KOPT-K1 (cell line): Measurements from ENCODE around the gene TRIO.

ENCODE experiments used
- H3K27ac ChIP-seq: fragments of 200-600 bp; sonication (generic); 2 replicates; pipeline ENCODE4 v1.5.1; 2016; ENCODE audit warnings: antibody characterized with exemption, mild to moderate bottlenecking, low read depth, low read length; ENCODE audit not compliant: poor library complexity, severe bottlenecking
- H3K36me3 ChIP-seq: fragments of 200-600 bp; sonication (generic); 2 replicates; pipeline ENCODE4 v1.5.1; 2017; ENCODE audit warnings: antibody characterized with exemption, mild to moderate bottlenecking, low read length, moderate library complexity; ENCODE audit not compliant: insufficient read depth
- H3K9me3 ChIP-seq: fragments of 200-600 bp; sonication (generic); 2 replicates; pipeline ENCODE4 v1.5.1; 2017; ENCODE audit warnings: antibody characterized with exemption, low read length, mild to moderate bottlenecking; ENCODE audit not compliant: insufficient read depth, poor library complexity, severe bottlenecking

TRIO gene

DNA sequence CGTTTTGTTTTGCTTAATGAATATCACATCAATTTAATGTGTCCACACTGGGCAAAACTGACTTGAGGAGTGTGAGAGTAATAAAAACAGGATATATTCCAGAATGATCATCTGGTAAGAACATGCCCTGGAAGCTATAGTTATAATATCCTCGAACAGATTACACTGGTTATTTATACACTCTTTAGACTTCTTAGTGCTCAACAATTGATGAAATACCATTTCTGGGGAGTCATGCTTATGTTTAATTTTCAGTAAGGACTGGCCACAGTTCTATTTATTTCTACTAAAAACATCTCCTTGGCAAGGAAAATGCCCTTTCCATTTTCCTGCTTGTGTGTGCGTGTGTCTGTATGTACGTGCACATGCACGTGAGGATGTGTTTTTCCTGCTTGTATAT is 205.0 kb downstream of the TRIO start:
- no peaks in the 10 kb centered on the region for H3K36me3 ChIP-seq
- no peaks in the 10 kb centered on the region for H3K9me3 ChIP-seq
- no peak overlapping the region for H3K27ac ChIP-seq

DNA sequence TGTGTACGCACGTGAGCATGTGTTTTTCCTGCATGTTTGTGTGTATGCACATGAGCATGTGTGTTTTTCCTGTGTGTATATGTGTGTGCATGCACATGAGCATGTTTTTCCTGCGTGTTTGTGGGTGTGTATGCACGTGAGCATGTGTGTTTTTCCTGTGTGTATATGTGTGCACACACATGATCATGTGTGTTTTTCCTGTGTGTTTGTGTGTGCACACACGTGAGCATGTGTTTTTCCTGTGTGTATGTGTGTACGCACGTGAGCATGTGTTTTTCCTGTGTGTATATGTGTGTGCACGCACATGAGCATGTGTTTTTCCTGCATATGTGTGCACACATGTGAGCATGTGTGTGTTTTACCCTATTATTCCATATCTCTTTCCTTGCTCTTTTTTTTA is 205.9 kb downstream of the TRIO start:
- Histone ChIP-seq H3K27ac (no peak overlapping the region), H3K36me3 (no peaks in the 10 kb centered on the region)

DNA sequence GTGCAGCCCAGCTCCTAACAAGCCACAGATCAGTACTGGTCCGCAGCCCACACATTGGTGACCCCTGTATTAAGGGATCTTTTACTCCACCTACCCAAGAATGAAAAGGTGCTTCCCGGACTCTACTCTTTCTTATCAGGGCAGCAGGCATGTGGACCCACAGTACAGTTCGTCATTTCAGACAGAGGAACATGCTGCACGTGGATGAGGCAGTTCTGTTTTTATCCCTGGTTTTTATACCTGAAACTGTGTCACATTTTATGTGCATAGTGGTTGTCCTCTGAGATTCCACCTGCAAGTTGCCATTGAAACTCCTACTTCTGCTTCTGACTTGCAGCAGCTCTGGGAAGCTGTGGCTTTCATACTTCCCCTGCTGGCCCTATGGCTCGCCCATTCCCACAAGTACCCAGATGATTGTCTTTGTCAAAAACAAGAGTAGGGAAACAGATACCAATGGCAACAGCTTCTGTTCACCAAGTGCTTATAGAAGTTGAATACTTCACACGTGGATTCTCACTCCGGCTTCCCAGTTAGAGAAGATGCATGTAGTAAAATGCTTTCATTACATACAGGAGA is 208.0 kb downstream of the TRIO start:
- H3K27ac ChIP-seq, result no peak overlapping the region
- H3K9me3 ChIP-seq, result no peaks in the 10 kb centered on the region
- H3K36me3 ChIP-seq, result no peaks in the 10 kb centered on the region

More for the DNA sequence above, 205.9 kb downstream of the TRIO start:
- H3K9me3 ChIP-seq, result no peaks in the 10 kb centered on the region

DNA sequence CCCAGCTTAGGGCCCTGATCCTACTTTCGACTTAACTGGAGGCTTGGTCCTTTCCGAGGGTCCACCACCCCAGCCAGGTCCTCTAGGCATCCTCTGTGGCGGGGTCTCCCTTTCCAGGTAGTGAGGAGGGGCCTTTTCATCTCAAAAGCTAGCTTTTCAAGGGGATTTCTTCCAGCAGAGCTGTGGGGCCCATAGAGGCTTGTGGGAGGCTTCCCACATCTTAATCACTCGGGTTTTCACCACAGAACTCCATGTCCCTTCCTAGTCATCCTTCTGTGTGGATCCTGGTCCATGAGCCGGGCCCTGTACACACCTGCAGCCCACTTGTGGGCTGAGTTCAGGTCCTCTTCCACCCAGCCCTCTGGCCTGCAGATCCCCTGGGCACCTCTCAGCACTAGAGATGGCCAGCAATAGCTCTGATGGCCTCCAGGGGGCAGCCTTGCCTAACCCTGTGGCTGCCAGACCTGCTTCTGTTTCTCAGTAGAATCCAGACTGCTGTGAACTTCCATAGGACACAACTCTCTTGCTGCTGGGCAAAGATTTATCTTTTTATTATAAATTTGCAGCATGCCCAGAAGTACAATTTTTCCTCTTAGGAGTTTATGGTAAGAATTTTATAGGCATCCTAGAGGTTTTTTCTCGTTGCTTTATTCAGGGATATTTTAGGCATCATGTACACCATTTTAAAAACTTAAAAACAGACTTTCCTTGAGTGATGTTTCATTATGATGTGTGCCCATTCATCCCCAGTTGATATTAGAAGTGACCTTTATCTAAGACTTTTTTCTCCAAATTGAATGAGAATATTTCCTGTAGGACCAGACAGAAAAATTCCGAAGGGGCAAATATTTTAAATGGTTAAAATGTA is 208.9 kb downstream of the TRIO start:
- Histone ChIP-seq H3K27ac (no peak overlapping the region), H3K36me3 (no peaks in the 10 kb centered on the region), H3K9me3 (no peaks in the 10 kb centered on the region)

DNA sequence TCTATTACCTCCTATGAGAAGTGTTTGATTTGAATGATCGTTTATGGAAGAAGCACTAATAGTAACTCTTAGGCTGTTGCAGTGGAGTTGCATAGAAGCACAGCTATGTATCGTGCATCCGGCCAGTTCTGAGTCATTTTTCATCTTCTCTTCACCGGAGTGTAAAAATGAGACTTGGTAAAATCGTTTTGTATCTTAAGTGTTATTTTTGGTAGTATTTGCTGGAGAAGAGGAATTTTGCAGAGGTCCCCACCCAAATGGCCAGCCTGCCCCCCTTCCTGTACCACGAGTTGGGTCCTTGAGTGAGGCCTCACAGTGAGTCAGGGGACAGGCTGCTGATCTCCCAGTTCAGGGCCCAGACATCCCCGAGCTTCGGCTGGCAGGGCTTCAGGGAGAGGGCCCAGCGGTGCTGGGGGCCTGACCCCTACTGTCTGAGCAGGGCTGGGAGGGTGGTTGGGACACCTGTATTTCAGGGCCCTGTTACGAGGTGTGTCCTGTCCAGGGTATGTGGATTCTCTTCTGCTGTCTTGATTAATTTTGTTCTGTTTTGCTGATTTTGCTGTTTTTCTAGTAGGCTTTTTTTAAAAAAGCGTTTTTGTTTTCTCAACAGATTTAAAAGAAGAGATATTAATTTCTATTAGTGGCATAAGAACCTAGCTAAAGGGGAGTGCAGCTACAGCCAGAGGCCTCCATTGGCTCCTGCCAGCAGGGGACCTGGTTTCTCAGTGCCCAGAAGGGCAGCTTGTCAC is 210.8 kb downstream of the TRIO start:
- H3K27ac ChIP-seq, result no peak overlapping the region
- H3K9me3 ChIP-seq, result no peaks in the 10 kb centered on the region
- H3K36me3 ChIP-seq, result no peaks in the 10 kb centered on the region

DNA sequence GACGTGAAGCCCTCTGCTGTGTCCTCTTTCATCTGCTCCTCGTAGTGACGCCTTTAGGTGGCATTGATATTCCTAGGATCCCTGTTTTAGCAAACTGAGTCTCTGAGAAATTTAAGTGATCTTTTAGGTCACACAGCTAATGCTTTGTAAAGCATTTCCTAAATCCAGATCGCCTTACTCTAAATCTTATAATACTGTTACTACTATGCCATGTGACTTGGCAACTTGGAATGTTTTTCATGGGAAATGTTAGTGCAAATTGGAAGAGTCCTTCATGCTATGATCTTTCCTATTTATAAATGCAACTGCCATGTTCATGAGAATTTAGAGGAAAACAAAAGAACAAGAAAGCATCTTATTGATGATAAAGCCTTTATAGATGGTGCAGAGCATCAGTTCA is 212.2 kb downstream of the TRIO start:
- Histone ChIP-seq H3K9me3 (no peaks in the 10 kb centered on the region), H3K27ac (no peak overlapping the region), H3K36me3 (no peaks in the 10 kb centered on the region)

DNA sequence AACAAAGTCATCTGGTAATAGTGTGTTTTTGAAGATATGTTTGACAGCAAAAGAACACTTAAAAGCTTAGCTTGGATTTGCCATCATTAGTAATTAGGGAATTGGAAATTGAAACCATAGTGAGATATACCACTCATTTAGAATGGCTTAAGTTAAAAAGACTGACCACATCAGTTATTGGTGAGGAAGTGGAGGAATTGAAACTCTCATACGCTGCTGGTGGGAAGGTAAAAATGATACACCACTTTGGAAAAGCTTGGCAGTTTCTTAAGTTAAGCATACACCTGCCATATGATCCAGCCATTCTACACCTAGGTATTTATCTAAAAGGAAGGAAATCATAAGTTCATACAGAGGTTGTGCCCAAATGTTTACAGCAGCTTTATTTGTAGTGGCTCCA is 213.2 kb downstream of the TRIO start:
- H3K9me3 ChIP-seq, result no peaks in the 10 kb centered on the region
- no peak overlapping the region for H3K27ac ChIP-seq
- no peaks in the 10 kb centered on the region for H3K36me3 ChIP-seq

DNA sequence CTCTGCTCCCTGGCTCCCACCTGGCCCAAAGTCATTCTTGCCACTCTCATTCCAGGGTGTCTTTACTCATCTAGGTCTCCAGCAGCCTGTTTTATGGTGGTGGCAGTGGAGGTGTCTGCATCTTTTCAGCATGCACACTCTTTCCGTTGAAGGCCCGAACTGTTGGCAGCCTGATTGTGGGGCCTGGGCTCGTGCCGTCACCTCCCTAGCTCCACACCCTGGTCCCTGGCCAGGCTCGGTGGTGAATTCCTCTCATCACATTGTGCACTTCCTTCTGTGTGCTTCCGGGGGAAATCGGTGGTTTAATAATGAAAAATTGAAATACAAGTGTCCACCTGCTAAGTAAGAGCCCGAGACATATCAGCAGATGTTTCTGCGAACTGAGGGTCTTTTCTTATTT is 214.3 kb downstream of the TRIO start:
- Histone ChIP-seq H3K36me3 (no peaks in the 10 kb centered on the region), H3K27ac (no peak overlapping the region), H3K9me3 (no peaks in the 10 kb centered on the region)

DNA sequence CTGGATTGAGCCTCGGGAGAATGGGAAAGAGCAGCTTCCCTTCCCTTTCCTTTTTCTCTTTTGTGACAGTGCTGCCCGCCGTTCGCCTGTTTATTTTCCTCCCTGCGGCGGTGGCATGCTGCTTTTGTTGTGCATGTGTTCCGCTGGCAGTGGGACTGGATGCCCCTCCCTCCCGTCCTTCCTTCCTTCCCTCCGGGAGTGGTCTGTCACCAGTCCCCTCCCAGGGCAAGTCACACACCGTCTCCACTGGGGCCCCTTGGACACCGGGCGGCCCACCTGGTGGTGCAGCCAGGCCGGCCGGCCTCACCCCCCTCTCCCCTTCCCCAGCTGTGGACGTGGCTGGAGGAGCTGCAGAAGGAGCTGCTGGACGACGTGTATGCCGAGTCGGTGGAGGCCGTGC is 214.7 kb downstream of the TRIO start:
- H3K9me3 ChIP-seq, result no peaks in the 10 kb centered on the region
- H3K36me3 ChIP-seq, result no peaks in the 10 kb centered on the region
- no peak overlapping the region for H3K27ac ChIP-seq

DNA sequence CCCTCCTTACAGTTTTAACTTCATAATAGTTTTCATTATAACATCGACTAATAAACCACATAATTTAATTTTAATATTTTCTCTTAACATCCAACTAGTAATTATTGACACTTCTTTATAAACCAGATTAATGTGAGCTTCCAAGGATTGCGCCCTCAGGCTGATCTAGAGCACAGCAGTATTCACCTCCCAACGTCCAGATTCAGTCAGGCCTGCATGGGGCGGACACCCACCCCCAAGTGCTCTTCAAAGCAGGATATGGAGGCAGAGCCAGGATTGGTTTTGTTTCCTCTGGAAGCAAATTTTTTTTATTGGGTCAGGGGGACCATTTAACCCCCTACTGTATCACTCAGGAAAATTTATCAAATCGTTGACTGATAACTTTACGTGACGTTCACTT is 215.4 kb downstream of the TRIO start:
- no peaks in the 10 kb centered on the region for H3K36me3 ChIP-seq
- no peaks in the 10 kb centered on the region for H3K9me3 ChIP-seq
- no peak overlapping the region for H3K27ac ChIP-seq

DNA sequence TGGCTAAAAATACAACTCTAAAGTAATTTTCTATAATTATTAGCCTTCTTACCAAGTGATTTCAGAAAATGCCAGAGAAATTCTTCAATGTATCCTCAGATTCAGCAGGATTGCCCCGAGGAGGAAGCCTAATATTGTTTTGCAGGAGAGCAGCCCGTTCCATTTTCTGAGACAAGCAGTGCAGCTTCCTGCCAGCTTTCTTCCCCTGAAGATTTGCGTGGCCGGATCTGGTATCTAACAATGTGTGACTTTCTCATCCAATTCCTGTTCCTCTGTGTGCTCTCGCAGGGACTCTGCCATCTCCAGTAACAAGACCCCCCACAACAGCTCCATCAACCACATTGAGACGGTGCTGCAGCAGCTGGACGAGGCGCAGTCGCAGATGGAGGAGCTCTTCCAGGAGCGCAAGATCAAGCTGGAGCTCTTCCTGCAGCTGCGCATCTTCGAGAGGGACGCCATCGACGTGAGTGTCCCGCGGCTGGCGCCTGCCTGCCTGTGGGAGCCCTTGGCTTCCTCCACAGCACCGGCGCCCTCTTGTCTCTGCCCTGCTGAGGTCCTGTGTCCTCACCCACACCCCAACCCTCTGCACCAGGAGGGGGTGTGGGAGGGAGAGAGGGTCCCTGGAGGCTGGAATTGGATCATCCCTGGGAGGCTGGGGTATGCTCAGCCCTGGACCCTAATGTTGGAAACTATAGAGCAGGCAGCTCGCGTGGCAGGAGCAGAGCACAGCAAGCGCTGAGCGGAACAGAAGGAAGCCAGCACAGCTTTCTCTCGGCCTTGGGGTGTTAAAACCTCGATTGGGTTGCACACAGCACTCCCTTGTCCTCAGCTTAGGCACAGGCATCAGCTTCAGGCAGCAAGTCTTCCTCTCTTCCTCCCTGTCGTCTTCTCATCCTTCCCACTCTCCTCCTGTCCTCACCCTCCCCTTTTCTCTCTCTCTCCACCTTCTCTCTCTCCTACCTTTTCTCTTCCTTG is 216.2 kb downstream of the TRIO start:
- H3K36me3 ChIP-seq, result no peaks in the 10 kb centered on the region
- H3K27ac ChIP-seq, result no peak overlapping the region
- no peaks in the 10 kb centered on the region for H3K9me3 ChIP-seq

DNA sequence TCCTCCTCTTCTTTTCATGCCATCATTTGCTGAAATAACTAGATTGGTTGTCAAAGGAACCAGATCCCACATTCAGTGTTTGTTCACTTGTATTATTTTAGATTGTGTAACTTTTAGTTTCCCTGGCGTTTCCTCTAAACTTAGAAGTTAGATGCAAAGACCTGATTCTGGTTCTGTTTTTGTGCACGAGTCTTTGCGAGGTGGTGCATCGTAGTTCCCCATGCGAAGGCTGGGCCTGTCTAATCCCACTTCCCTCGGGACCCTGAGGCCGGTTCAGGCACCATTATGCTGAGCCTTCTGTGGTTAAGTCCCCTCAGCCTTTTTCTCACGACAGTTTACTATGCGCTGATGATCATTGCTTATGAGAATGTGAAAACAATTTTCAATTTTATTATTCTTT is 219.3 kb downstream of the TRIO start:
- no peak overlapping the region for H3K27ac ChIP-seq
- no peaks in the 10 kb centered on the region for H3K9me3 ChIP-seq
- no peaks in the 10 kb centered on the region for H3K36me3 ChIP-seq

DNA sequence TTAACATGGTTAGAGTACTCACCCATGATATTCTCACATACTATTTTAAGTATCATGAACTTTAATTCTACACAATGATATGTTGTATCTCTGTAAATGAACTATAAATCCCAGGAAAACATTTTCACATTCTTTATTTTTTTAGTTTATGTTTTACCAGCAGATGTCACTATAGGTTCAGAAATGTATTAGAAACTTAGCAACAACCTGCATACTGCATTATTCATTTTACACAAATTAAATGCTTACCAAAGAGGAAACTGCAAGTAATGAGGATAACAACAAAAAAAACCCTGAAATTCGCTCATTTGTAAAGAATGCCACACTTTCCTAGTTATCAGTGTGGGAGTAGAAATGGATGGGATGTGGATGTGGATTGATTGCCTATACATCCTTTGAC is 221.0 kb downstream of the TRIO start:
- Histone ChIP-seq H3K9me3 (no peaks in the 10 kb centered on the region), H3K27ac (no peak overlapping the region), H3K36me3 (no peaks in the 10 kb centered on the region)

DNA sequence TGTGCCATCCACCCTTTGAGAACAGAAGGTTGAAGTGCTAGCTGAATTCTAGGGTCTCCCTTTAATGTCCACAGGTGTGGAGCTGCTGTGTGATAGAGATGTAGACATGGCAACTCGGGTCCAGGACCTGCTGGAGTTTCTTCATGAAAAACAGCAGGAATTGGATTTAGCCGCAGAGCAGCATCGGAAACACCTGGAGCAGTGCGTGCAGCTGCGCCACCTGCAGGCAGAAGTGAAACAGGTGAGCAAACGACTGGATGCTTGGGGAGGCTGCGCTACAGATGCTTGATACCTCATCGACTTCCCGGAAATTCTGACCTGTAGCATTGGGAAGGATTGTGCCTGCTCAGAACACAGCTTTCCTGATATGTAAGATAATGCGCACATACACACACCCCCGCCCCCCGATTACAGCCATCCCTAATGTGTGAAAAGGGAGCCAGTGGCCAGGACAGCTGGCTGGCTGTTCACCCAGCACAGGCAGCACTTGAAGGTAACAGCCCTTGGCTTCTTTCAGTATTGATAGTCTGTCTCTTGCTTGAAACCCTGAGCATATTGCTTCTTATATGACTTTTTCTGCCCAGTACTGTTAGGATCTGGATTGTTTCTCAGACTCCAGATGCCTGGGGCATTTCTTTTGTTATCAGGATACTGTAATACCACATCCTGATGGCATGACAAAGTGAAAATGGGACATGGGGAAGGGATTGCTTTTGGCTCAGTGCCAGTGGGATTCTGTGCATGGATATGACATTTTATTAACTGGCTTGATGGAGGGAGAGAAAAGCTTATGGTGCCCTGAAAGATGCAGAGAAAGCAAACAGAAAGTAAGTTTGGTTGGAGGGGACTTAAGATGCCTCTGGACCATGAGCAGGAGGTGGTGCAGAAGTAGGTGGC is 221.7 kb downstream of the TRIO start:
- H3K27ac ChIP-seq, result no peak overlapping the region
- no peaks in the 10 kb centered on the region for H3K9me3 ChIP-seq
- no peaks in the 10 kb centered on the region for H3K36me3 ChIP-seq
